Liver (tissue), 3 donors: ENCODE results near the gene ATP11B.

Experiments used
- ATF3 ChIP-seq: IDR thresholded peaks from 2 replicates; pipeline ENCODE4 v1.6.1; 2016; ENCODE audit warnings: antibody characterized with exemption
- CTCF ChIP-seq: fragments of 150-350 bp; IDR thresholded peaks from 2 replicates; pipeline ENCODE4 v1.5.1; 2017; ENCODE audit warnings: improper control_type of control experiment, low read depth, low read length; ENCODE audit not compliant: missing input control
- GABPA ChIP-seq, 2 donors: IDR thresholded peaks in 1 of 2; conservative IDR thresholded peaks in 1 of 2; 2 replicates each; pipeline ENCODE4 v1.6.1; 2016; ENCODE audit warnings: antibody characterized with exemption in 2 of 2, mild to moderate bottlenecking in 1 of 2, moderate library complexity in 1 of 2
- MAX ChIP-seq: IDR thresholded peaks from 2 replicates; pipeline ENCODE4 v1.6.1; 2016; ENCODE audit warnings: antibody characterized with exemption
- YY1 ChIP-seq: IDR thresholded peaks from 2 replicates; pipeline ENCODE4 v1.6.1; 2016; ENCODE audit warnings: antibody characterized with exemption, mild to moderate bottlenecking
- donor health status: healthy.
- donor health status: healthy.

- TF ChIP-seq MAX (no peak), CTCF (no peak), ATF3 (no peak), YY1 (no peak), GABPA (IDR thresholded peaks at IDR 0.05 in 1 of 2, conservative IDR thresholded peaks at IDR 0.05 in 1 of 2) (no peak)
Observed at GRCh38 chr3:182869059-182869458, 75.8 kb downstream of the ATP11B start.
